ENCODE data around the gene COL6A1.
"Not testable (repeated sequence)": the region's sequence is repeated elsewhere in the genome, so short reads cannot be mapped to it uniquely, and the experiment has no call there.

The COL6A1 gene

GRCh38 chr21:46028573-46029091, 47.1 kb downstream of the COL6A1 start:
- DNase-seq (ENCODE audit: low read depth in 2 of 2): no peak

DNA sequence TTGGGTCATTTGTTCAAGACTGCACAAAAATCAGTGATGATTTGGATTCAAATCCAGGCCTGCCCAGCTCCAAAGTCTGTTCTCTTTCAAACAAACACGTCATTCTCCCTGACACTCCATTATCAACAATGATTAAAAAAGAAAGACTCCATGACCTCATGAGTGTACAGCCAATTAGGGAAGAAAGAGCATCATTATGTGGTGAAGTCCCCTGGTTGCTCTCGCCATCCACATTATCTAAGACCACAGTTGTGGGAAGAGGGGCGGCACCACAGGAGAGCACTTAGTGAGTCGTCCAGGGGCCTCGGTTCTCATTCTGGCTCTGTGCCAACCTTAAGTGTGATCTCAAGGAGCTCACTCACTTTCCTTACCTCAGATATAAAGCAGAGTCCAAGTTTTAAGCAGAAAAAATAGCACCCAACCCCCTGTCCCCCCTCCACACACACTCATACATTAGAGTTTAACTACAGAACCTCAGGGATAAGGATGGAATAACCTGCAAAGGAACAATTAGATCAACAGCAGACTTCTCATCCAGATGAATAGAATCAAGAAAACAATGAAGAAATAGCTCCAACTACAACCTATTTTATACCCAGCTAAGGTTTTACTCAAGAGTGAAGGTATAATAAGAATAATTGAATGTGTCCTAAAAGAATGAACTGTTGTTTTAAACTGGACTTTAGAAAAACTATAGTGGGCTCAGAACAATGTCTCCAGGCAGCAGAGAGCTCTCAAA, 47.8 kb downstream of the COL6A1 start:
- no peak for DNase-seq (ENCODE audit: low read depth in 2 of 2)

DNA sequence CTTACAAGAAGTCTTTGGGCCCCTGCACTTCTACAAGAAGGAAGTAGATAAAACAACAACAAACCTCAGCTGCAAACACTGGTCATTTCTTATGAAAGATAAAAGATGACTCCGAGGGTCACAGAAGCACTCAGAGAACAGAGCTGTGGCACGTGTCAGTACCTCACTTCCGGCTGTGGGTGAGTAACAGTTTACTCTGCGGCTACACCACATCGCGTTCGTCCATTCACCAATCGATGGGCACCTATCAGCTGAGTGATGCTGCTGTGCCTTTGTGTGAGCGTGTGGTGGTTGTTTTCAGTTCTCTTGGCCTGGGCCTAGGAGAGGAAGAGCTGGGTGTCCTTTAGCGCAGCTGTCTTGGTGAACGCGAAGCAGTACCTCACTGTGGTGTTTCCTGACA, 49.9 kb downstream of the COL6A1 start:
- no peak for DNase-seq (ENCODE audit: low read depth in 2 of 2)

DNA sequence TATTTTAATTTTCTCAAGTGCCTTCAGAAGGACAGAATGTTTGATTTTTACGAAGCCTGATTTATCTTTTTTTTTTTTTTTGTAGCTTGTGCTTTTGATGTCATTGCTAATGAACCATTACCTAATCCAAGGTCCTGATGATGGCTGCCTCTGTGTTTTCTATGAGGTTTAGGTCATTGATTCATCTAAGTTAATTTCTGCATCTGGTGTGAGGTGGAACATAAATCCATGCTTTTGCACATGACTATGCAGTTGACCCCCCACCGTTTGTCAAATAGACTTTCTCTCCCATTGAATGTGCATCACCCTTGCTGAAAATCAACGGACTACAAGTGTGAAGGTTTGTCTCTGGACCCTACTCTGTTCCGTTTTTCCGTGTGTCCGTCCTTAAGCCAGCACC, 50.5 kb downstream of the COL6A1 start:
- DNase-seq (ENCODE audit: low read depth in 2 of 2): no peak

GRCh38 chr21:46033410-46034400, 52.1 kb downstream of the COL6A1 start:
- DNase-seq (ENCODE audit: low read depth in 2 of 2): no peak

- DNase-seq (ENCODE audit: low read depth in 2 of 2): no peak
Observed at GRCh38 chr21:46035809-46036695, 54.5 kb downstream of the COL6A1 start.

GRCh38 chr21:46036696-46037330, 55.2 kb downstream of the COL6A1 start:
- no peak for DNase-seq (ENCODE audit: low read depth in 2 of 2)

GRCh38 chr21:46037331-46038325, 56.1 kb downstream of the COL6A1 start:
- DNase-seq (ENCODE audit: low read depth in 2 of 2): no peak

- no peak for DNase-seq (ENCODE audit: low read depth in 2 of 2)
Observed at GRCh38 chr21:46038341-46038829, 56.8 kb downstream of the COL6A1 start.

GRCh38 chr21:46038871-46039397, 57.4 kb downstream of the COL6A1 start:
- no peak for DNase-seq (ENCODE audit: low read depth in 2 of 2)

GRCh38 chr21:46039891-46040660, 58.5 kb downstream of the COL6A1 start:
- no peak for DNase-seq (ENCODE audit: low read depth in 2 of 2)

- DNase-seq (ENCODE audit: low read depth in 2 of 2): no peak
Observed at GRCh38 chr21:46040707-46041106, 59.1 kb downstream of the COL6A1 start.

- no peak for DNase-seq (ENCODE audit: low read depth in 2 of 2)
Observed at GRCh38 chr21:46041183-46041582, 59.6 kb downstream of the COL6A1 start.

GRCh38 chr21:46045154-46045553, 63.6 kb downstream of the COL6A1 start:
- no peak for DNase-seq (ENCODE audit: low read depth in 2 of 2)

GRCh38 chr21:46046471-46046870, 64.9 kb downstream of the COL6A1 start:
- DNase-seq (ENCODE audit: low read depth in 2 of 2): no peak

- DNase-seq (ENCODE audit: low read depth in 2 of 2): not testable (repeated sequence)
Observed at GRCh38 chr21:46046906-46047305, 65.3 kb downstream of the COL6A1 start.

- no peak for DNase-seq (ENCODE audit: low read depth in 2 of 2)
Observed at GRCh38 chr21:46048926-46049889, 67.6 kb downstream of the COL6A1 start.

Measured in stimulated activated CD4-positive, alpha-beta T cell treated with anti-CD3 and anti-CD28 coated beads, Interleukin-15, amount 100 ng/mL, for 48 hours (primary cell).